CD14-positive monocyte (primary cell): ENCODE results near the gene TINAGL1. TPM values are rescaled to one million over a fixed set of nuclear protein-coding genes. Genes with fewer than 3 reads are reported as not detected.

Experiments
- DNase-seq, 3 donors: peaks; one replicate each; pipeline ENCODE4 v3.0.0-alpha.2; 2011 to 2022
- H2AFZ ChIP-seq: 2 replicates; pipeline ENCODE4 v1.6.0; 2012; ENCODE audit warnings: mild to moderate bottlenecking, low read depth, low read length, inconsistent platforms; ENCODE audit not compliant: insufficient read depth, poor library complexity, severe bottlenecking
- H3K27ac ChIP-seq, 2 donors: 1 replicate in 1 of 2; 2 replicates in 1 of 2; pipeline ENCODE4 v1.5.1; 2012 to 2013; ENCODE audit warnings: low read length in 2 of 2, control low read depth in 1 of 2, inconsistent platforms in 1 of 2, low read depth in 1 of 2, mild to moderate bottlenecking in 1 of 2
- H3K27me3 ChIP-seq, 2 donors: one replicate each; pipeline versions ENCODE4 v1.6.0 to v1.6.1; 2011 to 2013; ENCODE audit warnings: low read length in 2 of 2; ENCODE audit not compliant: control insufficient read depth in 2 of 2, insufficient read depth in 2 of 2
- H3K36me3 ChIP-seq, 2 donors: replicated peaks in 1 of 2; 1 replicate in 1 of 2; 2 replicates in 1 of 2; pipeline versions ENCODE4 v1.5.1 to v1.6.1; 2012 to 2013; ENCODE audit warnings: low read length in 2 of 2, control low read depth in 1 of 2, inconsistent platforms in 1 of 2, mild to moderate bottlenecking in 1 of 2; ENCODE audit not compliant: insufficient read depth in 2 of 2, control insufficient read depth in 1 of 2
- H3K4me1 ChIP-seq, 2 donors: 1 replicate in 1 of 2; 2 replicates in 1 of 2; pipeline versions ENCODE4 v1.5.1 to v1.6.1; 2012 to 2013; ENCODE audit warnings: low read length in 2 of 2, control low read depth in 1 of 2, inconsistent platforms in 1 of 2, mild to moderate bottlenecking in 1 of 2, moderate library complexity in 1 of 2; ENCODE audit not compliant: insufficient read depth in 2 of 2, control insufficient read depth in 1 of 2
- H3K4me2 ChIP-seq: replicated peaks from 2 replicates; pipeline ENCODE3; 2012; ENCODE audit warnings: low read length, moderate library complexity, mild to moderate bottlenecking; ENCODE audit not compliant: poor library complexity, severe bottlenecking; ENCODE audit errors: extremely low read depth
- H3K4me3 ChIP-seq, 3 experiments: fragments of 200-600 bp in 1 of 3; sonication (generic) in 1 of 3; replicated peaks in 1 of 3; 1 replicate in 2 of 3; 2 replicates in 1 of 3; pipeline ENCODE4 v1.5.1; 2011 to 2013; ENCODE audit warnings: low read length in 3 of 3, mild to moderate bottlenecking in 3 of 3, control low read depth in 2 of 3, low read depth in 2 of 3, inconsistent platforms in 1 of 3, moderate library complexity in 1 of 3
- H3K79me2 ChIP-seq: 2 replicates; pipeline ENCODE4 v1.6.0; 2012; ENCODE audit warnings: mild to moderate bottlenecking, control low read depth, inconsistent platforms, low read length, moderate library complexity; ENCODE audit not compliant: insufficient read depth
- H3K9ac ChIP-seq: 2 replicates; pipeline ENCODE4 v1.6.0; 2017; ENCODE audit warnings: low read length, mild to moderate bottlenecking; ENCODE audit not compliant: insufficient read depth, poor library complexity, severe bottlenecking
- H3K9me3 ChIP-seq, 2 donors: replicated peaks in 1 of 2; 1 replicate in 1 of 2; 2 replicates in 1 of 2; pipeline versions ENCODE4 v1.5.1 to v1.6.1; 2012 to 2013; ENCODE audit warnings: low read length in 2 of 2, control low read depth in 1 of 2; ENCODE audit not compliant: control insufficient read depth in 1 of 2, insufficient read depth in 1 of 2
- H4K20me1 ChIP-seq: 2 replicates; pipeline ENCODE4 v1.6.0; 2012; ENCODE audit warnings: mild to moderate bottlenecking, low read length, control low read depth, moderate library complexity; ENCODE audit not compliant: insufficient read depth
- H3K27ac Mint-ChIP-seq, 7 donors: one replicate each; pipeline ENCODE4 v1.8.0; 2020; ENCODE audit warnings: mild to moderate bottlenecking in 7 of 7, mixed read lengths in 7 of 7, moderate library complexity in 6 of 7, inconsistent platforms in 2 of 7
- H3K27me3 Mint-ChIP-seq, 3 donors: one replicate each; pipeline ENCODE4 v1.8.0; 2021 to 2022; ENCODE audit warnings: low read depth in 3 of 3, mild to moderate bottlenecking in 3 of 3, mixed read lengths in 3 of 3, moderate library complexity in 3 of 3, inconsistent platforms in 1 of 3
- H3K36me3 Mint-ChIP-seq, 2 donors: one replicate each; pipeline ENCODE4 v1.8.0; 2020; ENCODE audit warnings: mixed read lengths in 2 of 2, inconsistent platforms in 1 of 2, mild to moderate bottlenecking in 1 of 2
- H3K4me1 Mint-ChIP-seq: one replicate; pipeline ENCODE4 v1.8.0; 2020; ENCODE audit warnings: mild to moderate bottlenecking, mixed read lengths
- H3K4me3 Mint-ChIP-seq, 2 donors: one replicate each; pipeline ENCODE4 v1.8.0; 2020; ENCODE audit warnings: mild to moderate bottlenecking in 2 of 2, mixed read lengths in 2 of 2, moderate library complexity in 1 of 2
- H3K9me3 Mint-ChIP-seq, 7 donors: one replicate each; pipeline ENCODE4 v1.8.0; 2020 to 2022; ENCODE audit warnings: mixed read lengths in 7 of 7, mild to moderate bottlenecking in 6 of 7, moderate library complexity in 6 of 7, inconsistent platforms in 2 of 7
- CTCF ChIP-seq: fragments of 200-600 bp; IDR thresholded peaks from one replicate; pipeline ENCODE4 v1.8.0; 2022; ENCODE audit warnings: antibody characterized with exemption, mild to moderate bottlenecking
- WGBS: methylation state at CpG from one replicate; pipeline ENCODE4 v1.1.5; 2013; ENCODE audit warnings: missing lambda C conversion rate; ENCODE audit not compliant: insufficient coverage; 5-methylcytosine and 5-hydroxymethylcytosine counted together
- intact Hi-C, 2 donors: fragments of 100-400 bp; cut with micrococcal nuclease; formaldehyde crosslinking; loops; one replicate each; pipeline versions ENCODE4 v1.15.0 to v1.15.1; 2023
- polyA plus RNA-seq, 3 donors: library from polyadenylated mRNA; depleted of rRNA in 1 of 3; unstranded in 2 of 3; stranded (reverse) in 1 of 3; fragments of 300-500 nt in 2 of 3; fragments of >200 nt in 1 of 3; fragmentation: Illumina TruSeq in 2 of 3; gene quantifications; 1 replicate in 2 of 3; 2 replicates in 1 of 3; pipeline ENCODE4 v1.2.3, GENCODE V29; 2012 to 2021

Gene TINAGL1
- polyA plus RNA-seq, 3 donors = 0.07 TPM; not detected in 2

GRCh38 chr1:31624309-31624708 is 48.0 kb downstream of the TINAGL1 start:
- Mint-ChIP-seq H3K27ac (peak overlapping the region in 4 of 7 donors; percentile 23 to 65 (median 31)), H3K9me3 (peaks cover 0 to 2% (median 0%) of the 10 kb centered on the region in 7 donors), H3K27me3 (peaks cover 0 to 3% (median 3%) of the 10 kb centered on the region in 3 donors), H3K4me3 (peak overlapping the region in 1 of 2 donors; percentile 52), H3K4me1 (peaks cover 16% of the 10 kb centered on the region), H3K36me3 (peaks cover 36 to 37% of the 10 kb centered on the region in 2 donors)
- TF ChIP-seq CTCF = no peak
- H3K4me1 ChIP-seq = peaks cover 9 to 14% of the 10 kb centered on the region in 2 donors
- H4K20me1 ChIP-seq = no peaks in the 10 kb centered on the region
- H3K4me2 ChIP-seq = no peak overlapping the region
- peak overlapping the region in 1 of 3 experiments; percentile 14 for H3K4me3 ChIP-seq
- intact Hi-C loops = no loop called here
- peaks cover 19 to 31% of the 10 kb centered on the region in 2 donors for H3K36me3 ChIP-seq
- DNase-seq = peak in 2 of 3 donors; percentile 32 to 53
- no peak overlapping the region for H2AFZ ChIP-seq
- H3K27me3 ChIP-seq = no peaks in the 10 kb centered on the region
- H3K79me2 ChIP-seq = no peaks in the 10 kb centered on the region
- no peak overlapping the region for H3K9ac ChIP-seq
- H3K27ac ChIP-seq = peak overlapping the region in 1 of 2 donors; percentile 48
- WGBS = 15% methylated on average over 5 of the region's 5 CpGs
- no peaks in the 10 kb centered on the region for H3K9me3 ChIP-seq

GRCh38 chr1:31624731-31625514 is 48.6 kb downstream of the TINAGL1 start:
- intact Hi-C loops = no loop called here
- Histone ChIP-seq H3K9me3 (no peaks in the 10 kb centered on the region), H3K4me2 (no peak overlapping the region), H3K36me3 (peaks cover 25 to 37% of the 10 kb centered on the region in 2 donors), H3K4me3 (no peak overlapping the region), H2AFZ (no peak overlapping the region), H4K20me1 (no peaks in the 10 kb centered on the region), H3K4me1 (peaks cover 9 to 14% of the 10 kb centered on the region in 2 donors), H3K27me3 (no peaks in the 10 kb centered on the region), H3K9ac (no peak overlapping the region), H3K79me2 (no peaks in the 10 kb centered on the region), H3K27ac (peak overlapping the region in 1 of 2 donors; percentile 48)
- WGBS = 96% methylated on average over 5 of the region's 16 CpGs
- H3K4me1 Mint-ChIP-seq = peaks cover 16% of the 10 kb centered on the region
- no peak for DNase-seq
- H3K9me3 Mint-ChIP-seq = peaks cover 0 to 2% (median 0%) of the 10 kb centered on the region in 7 donors
- peak overlapping the region in 5 of 7 donors; percentile 12 to 65 (median 31) for H3K27ac Mint-ChIP-seq
- peaks cover 0 to 3% (median 0%) of the 10 kb centered on the region in 3 donors for H3K27me3 Mint-ChIP-seq
- H3K4me3 Mint-ChIP-seq = no peak overlapping the region
- peaks cover 42 to 43% of the 10 kb centered on the region in 2 donors for H3K36me3 Mint-ChIP-seq
- no peak for TF ChIP-seq CTCF
